Thyroid gland (tissue), 4 donors: ENCODE data around the gene ZNF91.
"Not testable (repeated sequence)": the region's sequence is repeated elsewhere in the genome, so short reads cannot be mapped to it uniquely, and the experiment has no call there.

Source experiments
- CTCF ChIP-seq, 6 experiments: fragments of 200-600 bp in 3 of 6; fragments of 450-650 bp in 3 of 6; sonication (generic) in 3 of 6; IDR thresholded peaks; one replicate each; pipeline ENCODE4 v1.5.1; 2016 to 2019; ENCODE audit warnings: antibody characterized with exemption in 6 of 6, mild to moderate bottlenecking in 2 of 6, inconsistent platforms in 1 of 6, moderate library complexity in 1 of 6
- POLR2A ChIP-seq, 2 donors: fragments of 450-650 bp; IDR thresholded peaks; one replicate each; pipeline ENCODE4 v1.6.1; 2017; ENCODE audit warnings: antibody characterized with exemption in 2 of 2, mild to moderate bottlenecking in 2 of 2, moderate library complexity in 1 of 2

DNA sequence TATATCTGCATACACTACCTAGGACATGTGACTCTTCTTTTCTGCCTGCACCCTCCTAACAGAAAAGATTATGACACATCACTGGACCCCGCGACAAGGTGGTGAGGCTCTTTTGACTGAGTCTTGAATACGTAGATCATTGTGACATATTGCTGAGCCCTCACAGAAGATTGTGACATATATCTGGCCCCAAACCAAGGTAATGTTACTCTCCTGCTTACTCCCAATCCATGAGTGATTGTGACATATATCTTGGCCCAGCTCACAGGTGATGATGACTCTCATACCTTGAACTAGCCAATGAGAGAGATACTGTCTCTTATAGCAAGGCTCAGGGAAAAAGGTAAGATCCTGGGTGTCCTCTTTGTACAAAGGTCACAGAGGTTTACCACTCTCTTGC, 75.7 kb downstream of the ZNF91 start:
- not testable (repeated sequence) for TF ChIP-seq CTCF, POLR2A (IDR thresholded peaks at IDR 0.05)
